Fibroblast of lung (primary cell): Measurements from ENCODE around the gene PLXNA2. TPM values are rescaled to one million over a fixed set of nuclear protein-coding genes. Genes with fewer than 3 reads are reported as not detected.

Experiments used
- DNase-seq, 2 donors: peaks; one replicate each; pipeline versions ENCODE4 v3.0.0 to v3.0.0-alpha.2; 2010; ENCODE audit warnings: low read depth in 2 of 2
- H2AFZ ChIP-seq: 2 replicates; pipeline ENCODE4 v1.5.1; 2012; ENCODE audit warnings: low read length, control low read depth, inconsistent platforms
- H3K27ac ChIP-seq: 2 replicates; pipeline ENCODE4 v1.5.1; 2011; ENCODE audit warnings: low read length, control low read depth; ENCODE audit not compliant: insufficient read depth
- H3K27me3 ChIP-seq: 2 replicates; pipeline ENCODE4 v1.5.1; 2011; ENCODE audit warnings: mild to moderate bottlenecking, low read length; ENCODE audit not compliant: control insufficient read depth, insufficient read depth
- H3K36me3 ChIP-seq: 2 replicates; pipeline ENCODE4 v1.5.1; 2011; ENCODE audit warnings: low read length; ENCODE audit not compliant: control insufficient read depth, insufficient read depth
- H3K4me1 ChIP-seq: 2 replicates; pipeline ENCODE4 v1.5.1; 2011; ENCODE audit warnings: low read length; ENCODE audit not compliant: control insufficient read depth, insufficient read depth; ENCODE audit errors: extremely low read depth
- H3K4me2 ChIP-seq: 2 replicates; pipeline ENCODE4 v1.5.1; 2011; ENCODE audit warnings: low read length, control low read depth; ENCODE audit not compliant: insufficient read depth; ENCODE audit errors: extremely low read depth
- H3K4me3 ChIP-seq, 4 experiments: fragments of 200-600 bp in 1 of 4; sonication (generic) in 1 of 4; replicated peaks in 1 of 4; 2 replicates each; pipeline ENCODE4 v1.5.1; 2011 to 2016; ENCODE audit warnings: low read length in 4 of 4, low read depth in 3 of 4, mild to moderate bottlenecking in 3 of 4, control low read depth in 2 of 4, inconsistent platforms in 1 of 4, mixed read lengths in 1 of 4; ENCODE audit not compliant: insufficient read depth in 1 of 4; ENCODE audit errors: control extremely low read depth in 1 of 4
- H3K79me2 ChIP-seq: 2 replicates; pipeline ENCODE4 v1.5.1; 2012; ENCODE audit warnings: mild to moderate bottlenecking, low read length, inconsistent platforms; ENCODE audit not compliant: control insufficient read depth, insufficient read depth
- H3K9ac ChIP-seq: 2 replicates; pipeline ENCODE4 v1.5.1; 2011; ENCODE audit warnings: mild to moderate bottlenecking, low read length, control low read depth; ENCODE audit not compliant: insufficient read depth
- H3K9me3 ChIP-seq: 2 replicates; pipeline ENCODE4 v1.5.1; 2012; ENCODE audit warnings: low read depth, low read length; ENCODE audit not compliant: control insufficient read depth, insufficient read depth
- H4K20me1 ChIP-seq: 2 replicates; pipeline ENCODE4 v1.5.1; 2011; ENCODE audit warnings: low read length; ENCODE audit not compliant: control insufficient read depth, insufficient read depth; ENCODE audit errors: extremely low read depth
- EZH2 ChIP-seq: IDR thresholded peaks from 2 replicates; pipeline ENCODE4 v1.5.1; 2012; ENCODE audit warnings: low read length, control low read depth, mild to moderate bottlenecking; ENCODE audit errors: missing control alignments
- polyA plus RNA-seq, 2 donors: library from polyadenylated mRNA; depleted of rRNA in 1 of 2; stranded (reverse) in 1 of 2; unstranded in 1 of 2; fragments of >200 nt; gene quantifications; 2 replicates each; pipeline ENCODE4 v1.2.1, GENCODE V29; 2011 to 2012; ENCODE audit warnings: missing spikeins in 1 of 2
- total RNA-seq: library from RNA; depleted of rRNA; stranded (reverse); fragments of >200 nt; gene quantifications from 2 replicates; pipeline ENCODE4 v1.2.1, GENCODE V29; 2014
- TF ChIP-seq, protein P1 (sequence below), 2 donors: IDR thresholded peaks in 1 of 2; conservative IDR thresholded peaks in 1 of 2; 1 replicate in 1 of 2; 2 replicates in 1 of 2; pipeline ENCODE4 v1.5.1; 2011 to 2012; ENCODE audit warnings: low read length in 2 of 2, control low read depth in 1 of 2, inconsistent platforms in 1 of 2, low read depth in 1 of 2, mild to moderate bottlenecking in 1 of 2

PLXNA2 gene
- total and polyA plus RNA-seq, 2 donors (not counting 1 experiment from before 2014, with no cell fraction given), result 0.43 to 2.0 TPM

DNA sequence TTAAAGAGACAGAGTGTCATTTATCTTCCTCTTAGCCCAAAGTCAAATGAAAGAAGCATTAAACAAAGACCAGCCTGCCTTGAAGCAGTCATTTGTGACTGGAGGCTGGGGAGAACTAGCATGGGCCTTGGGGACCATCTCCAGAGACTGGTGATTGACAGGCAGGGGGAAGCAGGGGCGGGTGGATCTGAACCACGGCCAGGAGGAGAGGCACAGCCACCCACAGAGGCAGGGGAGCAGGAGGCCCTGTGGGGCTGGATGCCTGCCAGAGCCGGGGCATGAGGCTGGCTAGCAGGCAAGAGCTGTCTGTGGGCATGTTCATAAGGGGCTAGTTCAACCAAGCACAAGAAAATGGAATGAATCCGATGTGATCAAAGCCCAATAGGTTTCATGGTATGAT lies 73.9 kb downstream of the PLXNA2 start:
- Histone ChIP-seq H3K27ac (no peak overlapping the region), H3K4me1 (peaks cover 6% of the 10 kb centered on the region), H3K27me3 (no peaks in the 10 kb centered on the region), H3K9me3 (no peaks in the 10 kb centered on the region), H3K4me3 (no peak overlapping the region), H3K36me3 (no peaks in the 10 kb centered on the region), H3K79me2 (no peaks in the 10 kb centered on the region), H2AFZ (no peak overlapping the region), H3K9ac (no peak overlapping the region), H4K20me1 (no peaks in the 10 kb centered on the region), H3K4me2 (no peak overlapping the region)
- DNase-seq, result no peak
- no peak for TF ChIP-seq EZH2
- TF ChIP-seq, protein P1, sequence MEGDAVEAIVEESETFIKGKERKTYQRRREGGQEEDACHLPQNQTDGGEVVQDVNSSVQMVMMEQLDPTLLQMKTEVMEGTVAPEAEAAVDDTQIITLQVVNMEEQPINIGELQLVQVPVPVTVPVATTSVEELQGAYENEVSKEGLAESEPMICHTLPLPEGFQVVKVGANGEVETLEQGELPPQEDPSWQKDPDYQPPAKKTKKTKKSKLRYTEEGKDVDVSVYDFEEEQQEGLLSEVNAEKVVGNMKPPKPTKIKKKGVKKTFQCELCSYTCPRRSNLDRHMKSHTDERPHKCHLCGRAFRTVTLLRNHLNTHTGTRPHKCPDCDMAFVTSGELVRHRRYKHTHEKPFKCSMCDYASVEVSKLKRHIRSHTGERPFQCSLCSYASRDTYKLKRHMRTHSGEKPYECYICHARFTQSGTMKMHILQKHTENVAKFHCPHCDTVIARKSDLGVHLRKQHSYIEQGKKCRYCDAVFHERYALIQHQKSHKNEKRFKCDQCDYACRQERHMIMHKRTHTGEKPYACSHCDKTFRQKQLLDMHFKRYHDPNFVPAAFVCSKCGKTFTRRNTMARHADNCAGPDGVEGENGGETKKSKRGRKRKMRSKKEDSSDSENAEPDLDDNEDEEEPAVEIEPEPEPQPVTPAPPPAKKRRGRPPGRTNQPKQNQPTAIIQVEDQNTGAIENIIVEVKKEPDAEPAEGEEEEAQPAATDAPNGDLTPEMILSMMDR (conservative IDR thresholded peaks at IDR 0.05 in 1 of 2, IDR thresholded peaks at IDR 0.05 in 1 of 2; ENCODE audit: low read depth in 1 of 2, low read length in 2 of 2), result no peak

DNA sequence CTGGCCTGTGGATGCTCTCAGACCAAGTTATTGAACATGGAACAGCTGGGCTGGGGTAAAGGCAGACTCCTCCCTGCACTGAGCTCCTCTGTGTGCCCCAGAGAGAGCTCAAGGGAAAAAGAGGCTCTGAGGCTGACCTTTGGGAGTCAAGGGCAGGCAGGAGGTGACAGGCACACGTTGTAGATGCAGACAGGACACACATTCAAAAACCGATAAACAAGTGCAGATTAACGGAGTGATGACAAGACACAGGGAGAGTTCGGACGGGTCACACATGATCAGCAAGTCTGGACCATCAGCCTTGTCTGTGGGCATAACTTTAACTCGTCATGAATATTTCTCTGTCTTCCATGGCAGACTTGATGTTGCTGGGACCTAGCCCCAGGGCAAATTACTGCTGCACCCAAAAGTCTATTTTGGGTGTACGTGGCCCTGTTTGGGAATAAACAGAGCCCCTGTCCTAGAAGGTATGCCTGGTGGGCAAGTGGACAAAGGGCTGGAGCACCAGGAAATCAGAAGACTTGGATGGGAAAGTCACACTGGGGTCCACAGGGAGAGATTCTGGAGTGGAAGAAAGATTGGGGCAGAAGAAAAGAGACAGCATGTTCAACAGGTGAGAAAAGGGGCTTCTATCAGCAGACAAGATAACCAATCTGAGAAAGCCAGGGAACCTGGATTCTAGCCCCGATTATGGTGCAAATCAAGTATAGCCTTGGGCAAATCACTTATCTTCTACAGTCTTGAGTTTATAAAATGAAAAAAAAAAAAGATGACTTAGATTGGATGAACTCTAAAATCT lies 74.9 kb downstream of the PLXNA2 start:
- no peak for DNase-seq
- H3K9me3 ChIP-seq, result no peaks in the 10 kb centered on the region
- no peak overlapping the region for H2AFZ ChIP-seq
- no peaks in the 10 kb centered on the region for H3K36me3 ChIP-seq
- H3K9ac ChIP-seq, result no peak overlapping the region
- no peak overlapping the region for H3K27ac ChIP-seq
- H3K4me2 ChIP-seq, result no peak overlapping the region
- H4K20me1 ChIP-seq, result no peaks in the 10 kb centered on the region
- no peak overlapping the region for H3K4me3 ChIP-seq
- H3K4me1 ChIP-seq, result no peaks in the 10 kb centered on the region
- TF ChIP-seq EZH2, result no peak
- TF ChIP-seq, protein P1 (conservative IDR thresholded peaks at IDR 0.05 in 1 of 2, IDR thresholded peaks at IDR 0.05 in 1 of 2; ENCODE audit: low read depth in 1 of 2, low read length in 2 of 2), result no peak
- no peaks in the 10 kb centered on the region for H3K79me2 ChIP-seq
- H3K27me3 ChIP-seq, result no peaks in the 10 kb centered on the region

DNA sequence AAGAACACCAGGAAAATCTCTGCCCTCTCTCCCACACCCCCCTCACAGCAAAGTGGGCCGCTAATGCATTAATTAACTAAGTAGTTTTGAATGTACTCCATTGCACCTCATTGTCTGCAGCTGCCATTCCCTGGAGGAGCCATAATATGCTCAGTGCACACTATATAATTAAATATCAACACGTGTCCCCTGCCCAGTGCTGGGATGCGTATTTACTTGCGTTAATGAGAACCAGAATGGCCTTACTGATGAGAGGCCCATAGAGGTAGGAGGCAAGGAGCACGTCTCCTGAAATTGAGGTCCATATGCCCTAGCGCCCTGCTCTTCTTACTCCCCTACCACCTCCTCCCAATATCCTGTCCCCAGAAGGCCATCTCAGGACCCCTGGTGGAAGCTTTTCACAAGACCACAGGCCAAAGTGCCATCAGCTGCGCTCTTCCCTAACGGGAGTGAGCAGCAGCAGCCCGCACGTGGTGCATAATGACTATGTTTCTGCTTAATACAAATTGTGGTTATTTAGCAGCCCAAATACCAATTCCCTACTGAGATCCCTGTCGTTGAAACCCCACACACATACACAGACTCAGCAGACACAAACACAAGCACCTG lies 76.8 kb downstream of the PLXNA2 start:
- Histone ChIP-seq H3K4me3 (no peak overlapping the region), H3K4me2 (no peak overlapping the region), H3K9ac (no peak overlapping the region), H4K20me1 (no peaks in the 10 kb centered on the region), H2AFZ (no peak overlapping the region), H3K9me3 (no peaks in the 10 kb centered on the region), H3K4me1 (no peaks in the 10 kb centered on the region), H3K27me3 (no peaks in the 10 kb centered on the region), H3K79me2 (no peaks in the 10 kb centered on the region), H3K27ac (no peak overlapping the region), H3K36me3 (no peaks in the 10 kb centered on the region)
- no peak for TF ChIP-seq EZH2
- TF ChIP-seq, protein P1 (conservative IDR thresholded peaks at IDR 0.05 in 1 of 2, IDR thresholded peaks at IDR 0.05 in 1 of 2; ENCODE audit: low read depth in 1 of 2, low read length in 2 of 2), result no peak
- no peak for DNase-seq
